ENCODE data around the gene JUNB.

Gene JUNB

DNA sequence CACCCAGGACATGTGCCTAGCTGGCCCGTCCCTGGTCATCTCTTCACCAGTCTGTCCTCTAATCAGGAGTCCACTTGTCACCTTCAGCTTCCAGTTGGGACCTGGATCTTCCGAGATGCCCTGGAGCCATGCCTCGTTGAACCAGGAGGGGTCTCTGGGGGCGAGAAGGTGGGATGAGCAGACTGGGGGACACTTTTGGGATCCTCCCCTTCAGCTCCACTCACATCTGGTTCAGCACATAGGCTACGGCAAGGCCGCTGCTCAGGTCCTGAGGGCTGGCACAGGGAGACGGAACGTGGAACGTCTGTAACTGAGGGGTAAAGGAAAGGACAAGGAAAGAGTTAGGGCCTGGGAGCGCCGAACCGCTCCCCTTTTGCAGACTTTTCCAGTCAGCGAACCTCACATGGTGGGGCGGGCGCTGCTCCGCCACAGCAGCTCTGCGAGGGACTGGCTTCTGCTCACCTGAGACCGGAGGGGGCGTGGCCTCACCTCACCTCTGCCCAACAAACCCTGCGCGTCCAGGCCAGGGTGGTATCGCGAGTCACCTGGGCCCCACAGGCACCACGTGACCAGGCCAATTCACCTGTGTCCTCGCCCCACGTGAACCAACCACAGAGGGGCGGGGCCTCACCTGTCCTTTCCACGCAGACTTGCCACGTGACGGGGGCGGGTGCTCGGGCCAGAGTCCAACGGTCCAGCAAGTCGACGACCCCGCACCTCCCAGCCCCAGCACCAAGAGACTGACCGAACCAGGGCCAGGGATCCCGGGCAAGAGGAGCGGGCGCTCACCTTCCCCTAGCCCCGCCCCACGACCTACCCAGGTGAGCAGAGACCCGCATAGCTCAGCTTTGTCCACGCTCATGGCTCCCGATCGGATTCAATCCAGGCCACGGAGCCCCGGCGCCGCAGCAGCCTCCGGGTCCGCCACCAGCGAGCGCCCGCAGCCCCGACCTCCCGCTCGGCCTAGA is 16.4 kb upstream of the JUNB start, which contains the start of gene HOOK2:
Gene HOOK2 (minus strand): TSS at position 965 of the 968 bp plus-strand sequence. CDS start 103 bp downstream, at position 862.
- peak in 1 of 4 experiments; percentile 46 for DNase-seq

- DNase-seq = peak; percentile 51 to 82 (median 62)
These were observed 13.9 kb upstream of the JUNB start for GRCh38 chr19:12777217-12778016.

DNA sequence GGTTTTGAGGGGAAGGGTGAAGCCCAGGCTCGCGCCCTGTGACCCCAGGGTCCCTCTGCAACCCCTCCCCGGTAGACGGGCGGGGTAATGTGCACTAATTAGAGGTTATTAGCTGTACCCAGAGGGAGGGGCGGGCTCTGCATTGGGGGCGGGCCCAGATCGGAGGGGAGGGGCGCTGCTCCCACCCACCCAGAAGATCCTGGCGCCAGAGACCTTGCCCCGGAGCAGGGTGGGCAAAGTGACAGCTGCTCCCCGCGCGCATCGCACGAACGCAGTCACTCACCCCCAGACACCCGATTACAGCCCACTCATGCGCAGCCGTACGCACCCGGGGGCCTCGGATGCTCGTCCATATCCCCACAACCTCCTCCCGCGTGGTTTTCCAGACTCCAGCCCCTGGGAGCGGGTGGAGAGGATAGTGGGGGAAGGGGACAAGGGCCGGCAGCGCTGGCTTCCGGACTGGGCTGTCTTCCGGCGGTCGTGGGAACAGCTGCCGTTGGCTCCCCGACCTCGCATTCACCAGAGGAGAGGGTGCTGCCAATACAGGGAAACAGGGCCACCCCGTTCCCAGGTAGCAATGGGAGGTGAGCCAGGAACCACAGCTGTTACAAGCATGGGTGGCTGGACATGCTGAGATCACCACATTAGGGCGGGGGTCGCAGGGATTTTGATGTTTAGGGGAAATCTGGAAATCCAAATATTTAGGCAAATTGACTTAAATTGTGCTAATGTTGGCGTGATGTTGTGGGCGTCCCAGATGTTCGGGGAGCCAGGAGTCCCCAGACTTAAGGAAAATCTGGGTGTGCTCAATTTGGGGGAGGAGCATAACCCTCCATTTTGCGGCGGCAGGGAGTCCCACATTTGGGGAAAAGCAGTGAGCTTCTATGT is 13.0 kb upstream of the JUNB start:
- peak in 1 of 4 experiments; percentile 16 for DNase-seq

- DNase-seq = no peak
These were observed 12.5 kb upstream of the JUNB start for GRCh38 chr19:12778905-12779161.

DNA sequence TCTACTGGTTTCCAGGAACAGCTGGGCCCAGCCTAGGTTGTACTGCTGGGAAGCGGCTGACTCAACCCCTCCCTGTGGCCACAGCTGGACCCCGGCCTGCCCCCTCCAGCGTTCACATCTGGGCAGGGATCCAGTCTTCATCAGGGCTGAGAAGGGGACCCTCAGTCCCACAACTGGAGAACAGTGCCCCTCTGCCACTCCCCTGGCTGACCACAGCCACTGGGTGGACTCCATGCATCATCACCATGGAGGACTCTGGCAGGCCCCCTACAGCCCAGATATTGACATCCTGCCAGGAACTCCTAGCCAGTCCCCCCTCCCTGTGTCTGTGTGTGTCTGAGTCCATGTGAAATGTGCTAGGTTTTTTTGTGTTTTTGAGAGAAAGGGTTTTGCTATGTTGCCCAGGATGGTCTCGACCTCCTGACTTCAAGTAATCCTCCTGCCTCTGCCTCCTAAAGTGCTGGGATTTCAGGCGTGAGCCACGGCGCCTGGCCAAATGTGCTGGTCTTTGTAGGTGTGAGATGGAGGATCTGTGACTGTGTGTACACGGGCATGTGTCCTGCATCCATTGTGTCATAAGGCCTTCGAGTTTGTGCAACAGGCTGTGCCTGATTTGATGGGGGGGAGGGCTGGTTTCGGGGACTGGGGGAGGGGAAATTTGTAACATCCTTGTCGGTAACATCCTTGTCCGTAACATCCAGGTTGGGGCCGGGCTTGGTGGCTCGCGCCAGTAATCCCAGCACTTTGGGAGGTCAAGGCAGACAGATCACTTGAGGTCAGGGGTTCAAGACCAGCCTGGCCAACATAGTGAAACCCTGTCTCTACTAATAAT is 11.9 kb upstream of the JUNB start:
- DNase-seq = no peak

GRCh38 chr19:12782174-12782423 is 9.2 kb upstream of the JUNB start:
- no peak for DNase-seq

DNA sequence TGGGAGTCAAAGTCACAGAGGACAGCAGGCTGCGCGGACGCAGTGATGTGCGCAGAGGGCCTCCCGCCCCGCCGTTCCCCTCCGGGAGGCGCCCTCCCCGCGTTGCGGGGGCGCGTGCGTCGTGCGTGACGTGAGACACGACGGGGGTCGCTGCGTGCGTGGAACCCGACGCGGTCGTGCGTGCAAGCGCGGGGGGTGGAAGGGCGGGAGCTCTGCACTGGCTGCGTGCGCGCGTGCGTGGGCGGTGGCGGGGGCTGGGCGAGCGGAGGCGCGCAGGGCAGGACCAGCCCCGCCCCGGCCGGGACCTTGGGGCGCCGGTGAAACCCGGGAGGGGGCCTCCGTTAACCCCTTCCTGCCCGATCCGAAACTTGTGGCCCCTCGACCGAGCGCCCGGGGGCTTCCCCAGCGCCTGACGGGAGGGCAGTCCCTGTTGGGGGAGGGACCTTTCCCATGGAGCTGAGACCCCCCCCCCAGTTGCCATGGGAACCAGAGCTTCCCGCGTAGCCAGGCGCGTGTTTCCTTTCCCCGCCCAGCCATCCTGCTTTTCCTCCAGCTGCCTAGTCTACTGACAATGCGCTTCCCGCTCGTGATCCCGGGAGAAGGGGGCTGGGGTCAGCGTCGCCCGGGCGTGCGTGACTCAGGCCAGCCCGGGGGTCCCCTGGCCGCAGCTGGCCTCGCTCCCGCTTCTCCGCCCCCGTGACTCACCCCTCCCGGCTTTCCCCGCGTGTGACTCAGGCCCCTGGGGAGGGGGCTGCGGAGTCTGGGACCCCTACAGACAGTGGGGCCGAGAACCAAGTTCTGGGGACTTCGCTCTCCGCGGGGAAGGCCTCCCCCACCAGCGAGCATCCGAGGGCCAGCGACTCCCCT is 8.6 kb upstream of the JUNB start:
- peak; percentile 63 to 94 (median 77) for DNase-seq

- no peak for DNase-seq
These were observed 7.9 kb upstream of the JUNB start for GRCh38 chr19:12783291-12783848.

- no peak for DNase-seq
These were observed 7.4 kb upstream of the JUNB start for GRCh38 chr19:12783849-12784393.

DNA sequence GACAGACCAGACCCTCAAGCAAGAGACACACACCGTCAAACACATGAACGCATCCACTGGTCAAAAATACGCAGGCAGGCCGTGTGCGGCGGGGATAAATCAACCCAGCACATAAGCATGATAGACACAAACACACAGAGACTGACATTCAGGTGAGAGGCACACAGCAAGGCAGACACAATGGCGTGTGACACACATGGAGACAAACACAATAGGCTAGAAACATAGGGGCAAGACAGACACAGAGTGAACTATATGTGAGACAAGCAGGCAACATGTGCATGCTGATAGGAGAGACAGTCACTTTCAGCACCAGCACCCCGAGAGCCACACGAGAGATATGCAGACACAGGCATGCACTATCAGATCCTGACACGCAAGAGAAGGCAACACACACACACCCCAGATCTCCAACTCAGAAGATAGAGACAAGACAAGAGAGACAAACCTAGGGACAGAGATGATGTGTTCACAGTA is 6.9 kb upstream of the JUNB start:
- no peak for DNase-seq

GRCh38 chr19:12784871-12785430 is 6.3 kb upstream of the JUNB start:
- no peak for DNase-seq

DNA sequence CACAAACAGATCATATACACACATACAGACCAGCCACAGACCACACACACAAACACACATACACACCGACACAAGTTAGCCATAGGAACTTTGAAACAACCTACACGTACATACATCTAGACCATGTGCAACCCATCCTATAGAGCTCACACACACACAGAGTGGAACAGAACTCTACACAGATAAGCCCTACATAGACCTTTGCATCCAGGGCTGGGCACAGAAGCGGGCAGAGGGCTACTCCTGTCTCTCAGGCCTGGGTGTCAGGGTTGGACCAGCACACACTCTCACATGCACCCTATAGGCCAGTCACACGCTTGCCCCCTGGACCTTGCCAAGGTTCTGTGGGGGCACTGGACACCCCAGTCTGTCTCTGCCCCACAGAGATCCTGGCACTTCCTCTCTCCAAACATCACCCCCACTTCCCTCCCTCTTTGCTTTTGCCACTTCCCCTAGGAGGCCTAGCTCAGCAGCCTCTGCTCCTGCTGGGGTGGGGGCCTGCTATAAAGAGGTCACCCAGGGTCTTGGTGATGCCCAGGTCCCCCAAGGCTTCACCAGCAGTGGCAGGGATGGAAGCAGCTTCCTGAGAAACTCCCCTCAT is 5.8 kb upstream of the JUNB start:
- no peak for DNase-seq

- DNase-seq = no peak
These were observed 5.0 kb upstream of the JUNB start for GRCh38 chr19:12786141-12786870.

- DNase-seq = no peak
These were observed 4.3 kb upstream of the JUNB start for GRCh38 chr19:12786952-12787351.

- DNase-seq = no peak
These were observed 3.8 kb upstream of the JUNB start for GRCh38 chr19:12787458-12787857.

DNA sequence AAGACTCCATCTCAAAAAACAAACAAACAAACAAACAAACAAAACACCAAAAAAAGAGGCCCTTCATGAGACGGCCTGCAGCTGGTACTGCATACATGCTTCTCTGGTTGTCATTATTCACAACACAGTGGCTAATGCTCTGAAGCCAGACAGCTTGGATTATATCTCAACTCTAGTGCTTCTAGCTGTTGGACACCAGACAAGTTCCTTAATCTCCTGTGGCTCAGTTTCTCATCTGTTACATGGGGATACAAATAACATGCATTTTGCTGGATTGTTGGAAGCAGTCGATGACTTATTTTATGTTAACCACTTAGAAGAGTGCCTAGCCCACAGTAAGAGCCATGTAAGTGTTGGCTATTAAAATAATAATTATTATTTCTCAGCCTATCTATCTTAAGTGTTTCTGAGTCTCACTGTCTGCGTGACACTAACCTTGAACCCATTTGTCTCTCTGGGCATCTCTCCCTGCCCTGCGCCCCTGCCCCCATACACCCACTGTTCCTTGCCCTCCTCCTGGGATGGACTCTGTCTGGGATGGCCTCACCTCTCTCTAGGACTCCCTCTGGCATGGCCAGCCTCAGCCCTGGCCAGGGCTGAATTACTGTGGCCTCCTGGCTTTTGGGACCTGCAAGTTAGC is 3.1 kb upstream of the JUNB start:
- DNase-seq = no peak

GRCh38 chr19:12788682-12789097 is 2.6 kb upstream of the JUNB start:
- DNase-seq = no peak
